NB4 (cell line): ENCODE results near the gene SLC52A1.

ENCODE experiments used
- CTCF ChIP-seq: IDR thresholded peaks from one replicate; pipeline ENCODE4 v1.5.1; 2012; ENCODE audit warnings: low read depth, low read length
- MAX ChIP-seq: IDR thresholded peaks from 2 replicates; pipeline ENCODE4 v1.6.1; 2011; ENCODE audit warnings: low read depth, low read length
- MYC ChIP-seq: IDR thresholded peaks from 2 replicates; pipeline ENCODE4 v1.6.1; 2011; ENCODE audit warnings: low read depth, low read length
- POLR2A ChIP-seq: IDR thresholded peaks from 2 replicates; pipeline ENCODE4 v1.6.1; 2011; ENCODE audit warnings: mild to moderate bottlenecking; ENCODE audit not compliant: insufficient read length; ENCODE audit errors: extremely low read depth

- no peak for TF ChIP-seq CTCF
- no peak for TF ChIP-seq POLR2A
- TF ChIP-seq MYC, result no peak
- TF ChIP-seq MAX, result no peak
Measured at GRCh38 chr17:5000237-5000639, 35.0 kb downstream of the SLC52A1 start.
